SJSA1 (cell line): ENCODE measurements around the gene ADARB2. TPM values are rescaled to one million over a fixed set of nuclear protein-coding genes. Genes with fewer than 3 reads are reported as not detected.
"Not testable (repeated sequence)": the region's sequence is repeated elsewhere in the genome, so short reads cannot be mapped to it uniquely, and the experiment has no call there.

Source experiments
- DNase-seq, 2 experiments: peaks; one replicate each; pipeline ENCODE4 v3.0.0-alpha.2; 2015 to 2020; ENCODE audit warnings: low spot score in 2 of 2, low read depth in 1 of 2
- H3K27ac ChIP-seq: fragments of 250-450 bp; sonication (Bioruptor Pico); 2 replicates; pipeline ENCODE4 v1.5.1; 2020; ENCODE audit warnings: mild to moderate bottlenecking, moderate library complexity
- H3K27me3 ChIP-seq: fragments of 250-450 bp; sonication (Bioruptor Pico); replicated peaks from 2 replicates; pipeline ENCODE4 v1.5.1; 2020; ENCODE audit warnings: mild to moderate bottlenecking, moderate library complexity
- H3K36me3 ChIP-seq: fragments of 250-450 bp; sonication (Bioruptor Pico); 2 replicates; pipeline ENCODE4 v1.5.1; 2020; ENCODE audit warnings: mild to moderate bottlenecking
- H3K4me1 ChIP-seq: fragments of 250-450 bp; sonication (Bioruptor Pico); replicated peaks from 2 replicates; pipeline ENCODE4 v1.6.1; 2021; ENCODE audit warnings: mild to moderate bottlenecking
- H3K4me3 ChIP-seq: fragments of 250-450 bp; sonication (Bioruptor Pico); 2 replicates; pipeline ENCODE4 v1.5.1; 2020; ENCODE audit warnings: mild to moderate bottlenecking
- H3K9me3 ChIP-seq: fragments of 250-450 bp; sonication (Bioruptor Pico); replicated peaks from 2 replicates; pipeline ENCODE4 v1.5.1; 2020; ENCODE audit warnings: mild to moderate bottlenecking
- total RNA-seq: library from RNA; depleted of rRNA; stranded (reverse); fragments of >200 nt; shearing (Covaris generic); gene quantifications from 2 replicates; pipeline ENCODE4 v1.2.3, GENCODE V29; 2014

ADARB2 gene
- total RNA-seq, 1 experiment from 2014 or later = not detected

DNA sequence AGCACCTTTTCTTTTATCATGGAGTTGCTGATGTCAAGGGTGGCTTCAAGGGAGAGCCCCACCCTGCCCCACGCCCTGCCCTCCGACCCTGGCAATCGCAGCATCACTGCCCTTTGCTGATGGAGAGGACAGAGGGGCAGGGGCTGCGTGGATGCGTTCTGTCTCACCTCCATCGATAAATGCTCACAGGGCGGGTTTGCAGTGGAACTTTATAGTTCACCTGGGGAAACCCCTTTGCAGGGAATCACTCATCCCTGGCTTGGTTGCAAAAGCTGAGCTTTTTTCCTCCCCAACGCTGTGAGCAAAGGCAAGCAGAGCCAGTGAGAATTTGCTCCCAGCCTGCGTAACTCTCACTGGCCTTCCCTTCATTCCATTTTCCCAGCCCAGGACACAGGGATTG is 504.3 kb downstream of the ADARB2 start:
- DNase-seq = peak in 1 of 2 experiments; percentile 16
- H3K36me3 ChIP-seq = no peaks in the 10 kb centered on the region

DNA sequence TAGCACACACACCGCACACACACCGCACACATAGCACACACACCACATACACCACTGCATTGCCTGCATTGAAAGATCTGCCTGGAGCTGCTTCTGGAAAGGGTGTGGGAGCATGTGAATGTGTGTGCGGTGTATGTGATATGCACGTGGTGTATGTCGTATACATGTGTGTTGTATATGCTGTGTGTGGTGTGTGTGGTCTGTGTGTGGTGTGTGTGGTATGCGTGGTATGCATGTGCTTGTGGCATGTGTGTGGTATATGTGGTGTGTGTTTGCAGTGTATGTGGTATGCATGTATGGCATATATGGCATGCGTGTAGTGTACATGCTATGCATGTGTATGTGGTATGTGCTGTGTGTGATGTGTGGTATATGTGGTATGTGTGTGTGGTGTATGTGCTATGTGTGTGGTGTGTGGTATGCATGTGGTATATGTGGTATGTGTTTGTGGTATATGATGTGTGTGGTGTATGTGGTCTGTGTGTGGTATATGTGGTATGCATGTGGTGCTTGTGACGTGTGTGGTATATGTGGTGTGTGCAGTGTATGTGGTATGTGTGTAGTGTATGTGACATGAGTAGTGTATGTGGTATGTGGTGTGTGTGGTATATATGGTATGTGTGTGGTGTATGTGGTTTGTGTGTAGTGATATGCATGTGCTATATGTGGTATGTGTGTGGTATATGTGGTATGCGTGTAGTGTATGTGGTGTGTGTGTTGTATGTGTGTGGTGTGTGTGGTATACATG is 505.0 kb downstream of the ADARB2 start:
- Histone ChIP-seq H3K27me3 (peaks cover 7% of the 10 kb centered on the region; the same call in 1 of the 2 replicates), H3K27ac (no peak overlapping the region), H3K4me3 (no peak overlapping the region), H3K36me3 (no peaks in the 10 kb centered on the region), H3K9me3 (no peaks in the 10 kb centered on the region), H3K4me1 (no peaks in the 10 kb centered on the region)
- DNase-seq = no peak

More for the DNA sequence above, 504.3 kb downstream of the ADARB2 start:
- H3K4me3 ChIP-seq = no peak overlapping the region
- no peaks in the 10 kb centered on the region for H3K9me3 ChIP-seq
- H3K27ac ChIP-seq = no peak overlapping the region
- peaks cover under 1% of the 10 kb centered on the region; the same call in 1 of the 2 replicates for H3K27me3 ChIP-seq
- no peaks in the 10 kb centered on the region for H3K4me1 ChIP-seq

DNA sequence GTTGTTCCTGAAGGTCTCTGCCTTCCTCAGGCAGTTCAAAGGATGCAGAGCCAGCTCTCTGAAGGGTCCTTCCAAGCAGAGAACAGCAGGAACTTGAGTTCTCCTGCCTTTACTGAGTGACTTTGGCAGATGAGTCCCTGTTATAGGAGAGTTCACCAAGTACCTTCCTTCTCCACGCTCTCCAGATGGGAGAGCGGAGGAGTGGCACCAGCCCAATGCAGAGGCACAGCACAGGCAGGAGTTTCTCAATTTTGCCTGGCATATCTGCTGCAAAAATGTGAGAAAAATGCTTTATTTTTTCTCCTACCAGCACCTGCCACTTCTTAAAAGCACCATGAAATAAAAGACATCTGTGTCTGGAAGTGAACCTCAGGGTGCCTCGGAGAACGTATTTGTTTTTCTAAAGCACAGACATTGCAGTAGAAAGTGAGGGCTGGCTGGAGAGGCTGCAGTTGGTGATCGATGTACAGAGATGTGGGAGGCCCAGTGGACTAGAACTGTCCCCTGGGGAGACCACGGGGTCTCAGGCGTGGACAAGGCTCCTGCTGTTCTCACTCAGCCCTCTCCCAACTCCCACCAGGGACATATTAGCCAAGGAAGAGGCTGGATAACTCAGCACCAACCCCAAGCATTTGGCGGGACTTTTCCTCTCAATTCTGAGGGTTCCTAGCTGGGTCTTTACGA is 506.6 kb downstream of the ADARB2 start:
- no peaks in the 10 kb centered on the region for H3K36me3 ChIP-seq
- H3K4me1 ChIP-seq = no peaks in the 10 kb centered on the region
- H3K27me3 ChIP-seq = peaks cover 7% of the 10 kb centered on the region; the same call in 1 of the 2 replicates
- H3K27ac ChIP-seq = no peak overlapping the region
- H3K9me3 ChIP-seq = no peaks in the 10 kb centered on the region
- no peak for DNase-seq
- H3K4me3 ChIP-seq = no peak overlapping the region

GRCh38 chr10:1230138-1230537 is 507.2 kb downstream of the ADARB2 start:
- Histone ChIP-seq H3K4me3 (no peak overlapping the region), H3K9me3 (no peaks in the 10 kb centered on the region), H3K36me3 (no peaks in the 10 kb centered on the region), H3K27me3 (peaks cover 7% of the 10 kb centered on the region; the same call in 1 of the 2 replicates), H3K27ac (no peak overlapping the region), H3K4me1 (no peaks in the 10 kb centered on the region)
- DNase-seq = no peak

DNA sequence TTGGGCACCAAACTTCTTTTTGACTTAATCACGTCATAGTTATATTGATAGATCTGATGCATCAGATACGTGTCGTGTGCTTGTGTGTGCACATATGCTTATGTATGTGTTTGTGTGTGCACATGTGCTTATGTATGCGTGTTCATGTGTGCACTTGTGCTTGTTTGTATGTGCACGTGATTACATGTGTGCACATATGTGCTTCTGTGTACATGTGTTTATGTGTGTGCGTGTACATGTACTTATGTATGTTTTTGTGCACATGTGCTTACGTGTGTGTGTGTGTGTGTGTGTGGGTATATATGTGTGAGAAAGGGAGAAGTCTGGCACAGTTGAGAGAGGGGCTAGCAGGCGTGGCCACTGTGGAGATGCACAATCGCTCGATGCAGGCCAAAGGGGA is 507.8 kb downstream of the ADARB2 start:
- H3K27ac ChIP-seq = no peak overlapping the region
- H3K4me1 ChIP-seq = no peaks in the 10 kb centered on the region
- no peak overlapping the region for H3K4me3 ChIP-seq
- H3K27me3 ChIP-seq = peaks cover 7% of the 10 kb centered on the region; the same call in 1 of the 2 replicates
- no peaks in the 10 kb centered on the region for H3K9me3 ChIP-seq
- DNase-seq = no peak
- H3K36me3 ChIP-seq = no peaks in the 10 kb centered on the region

- no peak for DNase-seq
- no peak overlapping the region for H3K27ac ChIP-seq
- no peaks in the 10 kb centered on the region for H3K9me3 ChIP-seq
Observed at GRCh38 chr10:1229116-1229515, 508.2 kb downstream of the ADARB2 start.

DNA sequence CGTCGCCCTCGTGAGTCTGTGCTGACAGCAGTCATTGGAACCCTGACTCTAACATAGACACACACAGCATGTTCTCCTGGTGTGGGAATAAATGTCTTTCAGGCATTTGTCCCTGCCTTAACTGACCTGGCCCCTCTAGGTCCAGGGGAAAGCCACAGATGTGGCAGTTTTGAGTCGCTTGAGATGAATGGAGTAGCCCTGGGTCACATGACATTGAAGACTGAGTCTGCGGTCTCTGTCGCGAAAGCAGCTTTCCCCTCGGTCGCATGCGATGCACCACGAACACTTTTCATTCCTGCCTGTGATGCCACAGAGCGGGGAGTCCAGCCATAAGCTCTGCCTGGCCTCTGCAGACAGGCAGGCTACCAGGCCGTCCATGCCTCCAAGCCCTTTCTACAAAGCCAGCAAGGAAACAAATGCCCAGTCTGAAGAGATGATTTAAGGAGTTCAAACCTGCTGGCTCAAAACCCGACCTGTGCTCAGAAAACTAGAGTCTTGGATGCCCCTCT is 508.8 kb downstream of the ADARB2 start:
- H3K4me3 ChIP-seq = no peak overlapping the region
- no peak for DNase-seq
- H3K36me3 ChIP-seq = no peaks in the 10 kb centered on the region
- H3K27ac ChIP-seq = no peak overlapping the region
- no peaks in the 10 kb centered on the region for H3K4me1 ChIP-seq
- peaks cover 7% of the 10 kb centered on the region; the same call in 1 of the 2 replicates for H3K27me3 ChIP-seq
- H3K9me3 ChIP-seq = no peaks in the 10 kb centered on the region

More at GRCh38 chr10:1229116-1229515, 508.2 kb downstream of the ADARB2 start:
- Histone ChIP-seq H3K4me3 (no peak overlapping the region), H3K4me1 (no peaks in the 10 kb centered on the region), H3K27me3 (peaks cover 7% of the 10 kb centered on the region; the same call in 1 of the 2 replicates), H3K36me3 (no peaks in the 10 kb centered on the region)

- DNase-seq = no peak
- Histone ChIP-seq H3K9me3 (no peaks in the 10 kb centered on the region), H3K4me1 (no peaks in the 10 kb centered on the region), H3K27ac (no peak overlapping the region), H3K4me3 (no peak overlapping the region), H3K27me3 (peaks cover 7% of the 10 kb centered on the region; the same call in 1 of the 2 replicates), H3K36me3 (no peaks in the 10 kb centered on the region)
Observed at GRCh38 chr10:1227510-1228402, 509.6 kb downstream of the ADARB2 start.

DNA sequence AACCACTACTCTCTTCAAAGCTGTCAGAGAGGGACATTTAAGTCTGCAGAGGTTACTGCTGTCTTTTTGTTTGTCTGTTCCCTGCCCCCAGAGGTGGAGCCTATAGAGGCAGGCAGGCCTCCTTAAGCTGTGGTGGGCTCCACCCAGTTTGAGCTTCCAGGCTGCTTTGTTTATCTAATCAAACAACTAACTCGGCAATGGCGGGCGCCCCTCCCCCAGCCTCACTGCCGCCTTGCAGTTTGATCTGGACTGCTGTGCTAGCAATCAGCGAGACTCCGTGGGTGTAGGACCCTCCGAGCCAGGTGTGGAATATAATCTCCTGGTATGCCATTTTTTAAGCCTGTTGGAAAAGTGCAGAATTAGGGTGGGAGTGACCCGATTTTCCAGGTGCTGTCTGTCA is 510.4 kb downstream of the ADARB2 start:
- not testable (repeated sequence) for H3K4me3 ChIP-seq, H3K27me3 ChIP-seq, H3K9me3 ChIP-seq, DNase-seq, H3K27ac ChIP-seq, H3K36me3 ChIP-seq, H3K4me1 ChIP-seq

DNA sequence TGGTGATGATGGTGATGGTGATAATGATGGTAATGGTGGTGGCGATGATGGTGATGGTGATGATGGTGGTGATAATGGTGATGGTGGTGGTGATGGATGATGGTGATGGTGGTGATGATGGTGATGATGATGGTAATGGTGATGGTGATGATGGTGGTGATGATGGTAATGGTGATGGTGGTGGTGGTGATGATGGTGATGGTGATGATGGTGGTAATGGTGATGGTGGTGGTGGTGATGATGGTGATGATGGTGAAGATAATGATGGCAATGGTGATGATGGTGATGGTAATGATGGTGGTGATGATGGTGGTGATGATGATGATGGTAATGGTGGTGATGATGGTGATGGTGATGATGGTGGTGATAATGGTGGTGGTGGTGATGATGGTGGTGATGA is 517.5 kb downstream of the ADARB2 start:
- not testable (repeated sequence) for DNase-seq, H3K27me3 ChIP-seq, H3K4me1 ChIP-seq, H3K4me3 ChIP-seq, H3K27ac ChIP-seq, H3K9me3 ChIP-seq, H3K36me3 ChIP-seq

GRCh38 chr10:1217661-1218060 is 519.7 kb downstream of the ADARB2 start:
- H3K27ac ChIP-seq = no peak overlapping the region
- H3K36me3 ChIP-seq = no peaks in the 10 kb centered on the region
- 0 out of 2 replicates have a peak, but pooled peaks cover 3% of the 10 kb centered on the region for H3K9me3 ChIP-seq
- no peaks in the 10 kb centered on the region for H3K4me1 ChIP-seq
- DNase-seq = no peak
- H3K4me3 ChIP-seq = no peak overlapping the region
- H3K27me3 ChIP-seq = no peaks in the 10 kb centered on the region; the same call in 1 of the 2 replicates

DNA sequence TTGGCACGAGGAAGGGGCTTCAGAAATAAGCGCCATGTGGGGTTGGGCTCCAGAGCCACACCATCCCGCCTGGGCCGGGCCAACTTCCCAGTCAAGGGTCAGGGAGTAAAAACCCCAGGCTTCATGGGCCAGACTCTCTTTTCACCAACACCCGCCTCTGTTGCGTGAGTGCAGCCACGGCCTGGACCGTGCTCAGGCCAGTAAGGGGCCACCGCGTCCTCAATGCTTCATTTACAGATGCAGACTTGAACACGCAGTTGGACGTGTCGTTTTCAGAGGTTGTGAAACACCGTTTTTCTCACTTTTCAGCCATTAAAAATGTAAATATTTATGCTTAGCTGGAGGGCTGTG is 520.1 kb downstream of the ADARB2 start:
- no peaks in the 10 kb centered on the region; the same call in 1 of the 2 replicates for H3K27me3 ChIP-seq
- H3K9me3 ChIP-seq = 0 out of 2 replicates have a peak, but pooled peaks cover 3% of the 10 kb centered on the region
- no peak overlapping the region for H3K27ac ChIP-seq
- no peaks in the 10 kb centered on the region for H3K4me1 ChIP-seq
- H3K36me3 ChIP-seq = no peaks in the 10 kb centered on the region
- H3K4me3 ChIP-seq = no peak overlapping the region
- no peak for DNase-seq

- H3K9me3 ChIP-seq = 0 out of 2 replicates have a peak, but pooled peaks cover 3% of the 10 kb centered on the region
- H3K27me3 ChIP-seq = no peaks in the 10 kb centered on the region; the same call in 1 of the 2 replicates
- H3K27ac ChIP-seq = no peak overlapping the region
- no peaks in the 10 kb centered on the region for H3K36me3 ChIP-seq
- DNase-seq = peak in 1 of 2 experiments; percentile 40
- no peak overlapping the region for H3K4me3 ChIP-seq
- no peaks in the 10 kb centered on the region for H3K4me1 ChIP-seq
Observed at GRCh38 chr10:1216574-1217236, 520.6 kb downstream of the ADARB2 start.
